ENCODE results near the gene THRSP. TPM values are rescaled to one million over a fixed set of nuclear protein-coding genes. Genes with fewer than 3 reads are reported as not detected.

The THRSP gene
- total RNA-seq, 1 experiment from 2014 or later: not detected

DNA sequence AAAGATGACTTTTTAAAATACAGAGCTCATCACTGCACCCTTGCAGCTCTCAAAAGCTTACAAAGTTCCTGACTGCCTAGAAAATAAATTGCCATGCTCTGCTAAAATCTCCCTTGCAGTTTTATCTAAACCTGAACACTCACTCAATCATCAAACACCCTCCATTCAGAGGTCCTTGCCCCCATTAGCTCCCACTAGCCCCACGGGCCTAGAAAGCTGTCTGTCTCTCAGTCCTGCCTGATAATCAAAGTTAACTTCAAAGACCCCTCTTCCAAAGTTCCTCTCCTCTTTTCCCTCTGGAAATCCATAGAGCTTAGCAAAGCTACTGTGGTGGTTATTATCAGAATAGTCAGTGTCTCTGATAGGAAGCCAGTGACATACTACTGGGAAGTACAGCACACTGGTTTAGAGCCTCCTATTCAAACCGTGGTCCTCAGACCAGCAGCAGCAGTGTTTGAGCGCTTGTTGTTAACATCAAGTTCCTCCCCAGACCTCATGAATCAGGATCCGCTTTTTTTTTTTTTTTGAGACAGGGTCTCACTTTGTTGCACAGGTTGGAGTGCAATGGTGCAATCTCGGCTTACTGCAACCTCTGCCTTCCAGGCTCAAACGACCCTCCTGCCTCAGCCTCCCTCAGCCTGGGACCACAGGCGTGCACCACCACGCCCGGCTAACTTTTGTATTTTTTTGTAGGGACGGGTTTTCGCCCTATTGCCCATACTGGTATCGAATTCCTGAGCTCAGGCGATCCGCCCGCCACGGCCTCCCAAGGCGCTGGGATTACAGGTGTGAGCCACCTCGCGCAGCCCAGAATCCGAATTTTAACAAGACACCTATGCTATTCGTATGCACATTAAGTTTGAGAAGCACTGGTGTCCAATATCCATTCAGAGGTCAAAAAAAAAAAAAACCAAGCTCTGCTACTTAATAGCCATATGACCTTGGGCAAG, 14.8 kb downstream of the THRSP start:
- peak overlapping the region; percentile 83 for H3K4me3 Mint-ChIP-seq (ENCODE audit: unreplicated experiment)
- TF ChIP-seq, protein P1, sequence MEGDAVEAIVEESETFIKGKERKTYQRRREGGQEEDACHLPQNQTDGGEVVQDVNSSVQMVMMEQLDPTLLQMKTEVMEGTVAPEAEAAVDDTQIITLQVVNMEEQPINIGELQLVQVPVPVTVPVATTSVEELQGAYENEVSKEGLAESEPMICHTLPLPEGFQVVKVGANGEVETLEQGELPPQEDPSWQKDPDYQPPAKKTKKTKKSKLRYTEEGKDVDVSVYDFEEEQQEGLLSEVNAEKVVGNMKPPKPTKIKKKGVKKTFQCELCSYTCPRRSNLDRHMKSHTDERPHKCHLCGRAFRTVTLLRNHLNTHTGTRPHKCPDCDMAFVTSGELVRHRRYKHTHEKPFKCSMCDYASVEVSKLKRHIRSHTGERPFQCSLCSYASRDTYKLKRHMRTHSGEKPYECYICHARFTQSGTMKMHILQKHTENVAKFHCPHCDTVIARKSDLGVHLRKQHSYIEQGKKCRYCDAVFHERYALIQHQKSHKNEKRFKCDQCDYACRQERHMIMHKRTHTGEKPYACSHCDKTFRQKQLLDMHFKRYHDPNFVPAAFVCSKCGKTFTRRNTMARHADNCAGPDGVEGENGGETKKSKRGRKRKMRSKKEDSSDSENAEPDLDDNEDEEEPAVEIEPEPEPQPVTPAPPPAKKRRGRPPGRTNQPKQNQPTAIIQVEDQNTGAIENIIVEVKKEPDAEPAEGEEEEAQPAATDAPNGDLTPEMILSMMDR (IDR thresholded peaks at IDR 0.05; ENCODE audit: unreplicated experiment): no peak
- no TSS peak for BruUV-seq (replicated peaks)
- peaks cover 22% of the 10 kb centered on the region for H3K36me3 Mint-ChIP-seq (ENCODE audit: insufficient read depth, unreplicated experiment)
- ChIA-PET CTCF (interaction anchor here (0.7 to 2.4 kb wide), 10 partner anchors 10 to 486 kb away, joined by 3 to 17 read pairs (median 3); partner anchors contain the start of gene INTS4), POLR2A (interaction anchor here (0.6 to 3.1 kb wide), 16 partner anchors 9 to 339 kb away, joined by 3 to 28 read pairs (median 5); partner anchors contain the start of genes ALG8, GAB2, INTS4 and KCTD21)
- H3K27ac Mint-ChIP-seq (ENCODE audit: low read depth, unreplicated experiment): peak overlapping the region; percentile 65
- DNase-seq (ENCODE audit: unreplicated experiment): no peak
- peaks cover 38% of the 10 kb centered on the region for H3K4me1 Mint-ChIP-seq (ENCODE audit: insufficient read depth, unreplicated experiment)
- H3K27me3 Mint-ChIP-seq (ENCODE audit: insufficient read depth, unreplicated experiment): no peaks in the 10 kb centered on the region
- intact Hi-C loops (cut with micrococcal nuclease): loop anchor here (1.0 kb wide), 1 partner anchor 27 kb away; no protein-coding TSS in a partner anchor
- no peaks in the 10 kb centered on the region for H3K9me3 Mint-ChIP-seq (ENCODE audit: unreplicated experiment)

DNA sequence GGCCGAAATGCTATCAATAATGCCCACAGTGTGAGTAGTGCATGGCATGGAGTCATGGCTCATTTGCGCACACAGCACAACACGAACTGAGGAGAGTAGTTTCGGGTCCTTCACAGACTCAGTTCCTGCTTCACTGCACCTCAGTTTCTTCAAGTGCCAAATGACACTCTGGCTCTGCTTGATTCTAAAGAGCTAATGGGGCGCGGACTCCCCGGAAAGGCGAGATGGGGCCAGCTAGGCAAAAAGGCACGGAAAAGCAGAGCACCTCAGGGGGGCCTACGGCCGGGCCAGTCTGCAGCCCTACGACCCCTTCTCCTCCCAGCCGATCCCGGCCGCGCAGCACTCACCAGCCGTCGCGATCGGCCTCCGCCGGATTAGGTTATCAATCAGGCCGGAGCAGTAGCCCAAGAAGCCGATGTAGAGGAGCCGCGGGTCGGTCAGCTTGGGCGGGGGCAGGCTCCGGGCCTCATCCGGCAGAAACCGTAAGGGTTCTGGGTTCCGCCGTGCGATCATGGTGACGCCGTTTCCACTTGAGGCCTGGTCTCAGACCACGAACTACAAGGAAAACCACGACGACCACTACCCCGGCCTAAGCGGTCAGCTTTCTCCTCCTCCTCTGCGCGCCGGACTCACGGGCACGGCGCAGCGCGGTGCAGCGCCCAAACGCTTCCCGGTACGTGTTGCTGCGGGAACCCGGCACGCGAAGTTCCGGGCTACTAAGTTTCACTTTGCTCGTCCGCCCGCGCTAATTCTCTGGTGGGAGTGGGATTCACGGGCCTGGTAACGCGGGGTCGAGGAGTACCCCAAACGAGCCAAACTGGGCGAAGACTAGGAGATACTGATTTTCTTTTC, 15.8 kb downstream of the THRSP start, which contains the start of gene NDUFC2:
Gene NDUFC2 (minus strand): TSS at position 631 of the 852 bp plus-strand sequence. CDS start 118 bp downstream, at position 513.
- peak within 1 kb of the TSS; percentile 65 for H3K27ac Mint-ChIP-seq (ENCODE audit: low read depth, unreplicated experiment)
- TF ChIP-seq, protein P1 (IDR thresholded peaks at IDR 0.05; ENCODE audit: unreplicated experiment): no peak
- H3K9me3 Mint-ChIP-seq (ENCODE audit: unreplicated experiment): no peaks in the 10 kb centered on the region
- peaks cover 12% of the 10 kb centered on the region for H3K36me3 Mint-ChIP-seq (ENCODE audit: insufficient read depth, unreplicated experiment)
- intact Hi-C loops (cut with micrococcal nuclease): loop anchor here (1.0 kb wide), 1 partner anchor 28 kb away; no protein-coding TSS in a partner anchor
- ChIA-PET CTCF (interaction anchor here (0.7 to 2.4 kb wide), 5 partner anchors 26 to 85 kb away, joined by 3 to 10 read pairs (median 3); partner anchors contain the start of gene INTS4), POLR2A (interaction anchor here (0.6 to 3.1 kb wide), 23 partner anchors 9 to 490 kb away, joined by 3 to 28 read pairs (median 4); partner anchors contain the start of genes ALG8, GAB2, INTS4 and KCTD21)
- H3K4me3 Mint-ChIP-seq (ENCODE audit: unreplicated experiment): peak within 1 kb of the TSS; percentile 83
- H3K4me1 Mint-ChIP-seq (ENCODE audit: insufficient read depth, unreplicated experiment): peaks cover 37% of the 10 kb centered on the region
- peak; percentile 72 for DNase-seq (ENCODE audit: unreplicated experiment)
- no peaks in the 10 kb centered on the region for H3K27me3 Mint-ChIP-seq (ENCODE audit: insufficient read depth, unreplicated experiment)
- TSS peak; percentile 78 for BruUV-seq (replicated peaks)

DNA sequence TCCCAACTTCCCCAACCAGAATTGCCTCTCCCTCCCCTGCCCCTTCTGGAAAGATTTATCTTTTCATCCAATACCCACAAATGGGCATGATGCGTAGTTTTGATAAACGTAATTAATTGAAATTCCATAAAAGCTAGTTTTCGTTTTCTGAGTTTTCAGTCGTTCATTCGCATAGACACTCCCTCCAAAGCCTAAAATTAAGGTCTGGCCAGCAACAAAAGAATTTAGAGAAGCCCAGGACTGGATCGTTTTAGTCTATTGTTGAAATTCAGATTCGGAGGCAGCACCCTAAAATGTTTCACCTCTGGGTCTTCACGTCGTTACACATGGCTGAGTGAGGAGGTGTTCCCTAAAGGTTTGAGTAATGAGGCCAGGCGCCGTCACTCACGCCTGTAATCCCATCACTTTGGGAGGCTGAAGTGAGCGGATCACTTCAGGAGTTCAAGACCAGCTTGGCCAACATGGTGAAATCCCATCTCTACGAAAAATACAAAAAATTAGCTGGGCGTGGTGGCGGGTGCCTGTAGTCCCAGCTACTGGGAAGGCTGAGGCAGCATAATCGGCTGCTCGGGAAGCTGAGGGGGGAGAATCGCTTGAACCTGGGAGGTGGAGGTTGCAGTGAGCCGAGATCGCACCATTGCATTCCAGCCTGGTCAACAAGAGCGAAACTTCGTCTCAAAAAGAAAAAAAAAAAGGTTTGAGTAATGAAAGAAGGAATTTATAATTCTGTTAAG, 16.6 kb downstream of the THRSP start:
- Mint-ChIP-seq H3K36me3 (ENCODE audit: insufficient read depth, unreplicated experiment) (peaks cover 9% of the 10 kb centered on the region), H3K27ac (ENCODE audit: low read depth, unreplicated experiment) (peak overlapping the region; percentile 65), H3K4me1 (ENCODE audit: insufficient read depth, unreplicated experiment) (peaks cover 30% of the 10 kb centered on the region), H3K4me3 (ENCODE audit: unreplicated experiment) (peak overlapping the region; percentile 83), H3K27me3 (ENCODE audit: insufficient read depth, unreplicated experiment) (no peaks in the 10 kb centered on the region), H3K9me3 (ENCODE audit: unreplicated experiment) (no peaks in the 10 kb centered on the region)
- CTCF ChIA-PET: interaction anchor here (0.6 to 2.4 kb wide), 5 partner anchors 30 to 85 kb away, joined by 3 to 10 read pairs (median 3); partner anchors contain the start of gene INTS4
- no peak for DNase-seq (ENCODE audit: unreplicated experiment)
- intact Hi-C loops (cut with micrococcal nuclease): no loop called here
- TF ChIP-seq, protein P1 (IDR thresholded peaks at IDR 0.05; ENCODE audit: unreplicated experiment): no peak
- POLR2A ChIA-PET: interaction anchor here (0.6 to 3.1 kb wide), 17 partner anchors 9 to 491 kb away, joined by 3 to 28 read pairs (median 5); partner anchors contain the start of genes ALG8, GAB2, INTS4 and KCTD21
- BruUV-seq (replicated peaks): TSS peak; percentile 85

Measured in MCF 10A (cell line).